ENCODE measurements around the gene EXOC3L4.
"Not testable (repeated sequence)": the region's sequence is repeated elsewhere in the genome, so short reads cannot be mapped to it uniquely, and the experiment has no call there.

The EXOC3L4 gene

GRCh38 chr14:103111232-103111868 is 16.8 kb downstream of the EXOC3L4 start:
- no peak overlapping the region for H3K4me3 ChIP-seq
- no peaks in the 10 kb centered on the region for H3K4me1 ChIP-seq
- no peaks in the 10 kb centered on the region for H3K9me3 ChIP-seq
- H3K36me3 ChIP-seq (replicated peaks) = no peaks in the 10 kb centered on the region
- in situ Hi-C loops (cut with MboI; ENCODE audit: low sequenced_read_pairs) = no loop called here
- DNase-seq (ENCODE audit: low spot score in 2 of 2) = no peak
- H3K27me3 ChIP-seq (ENCODE audit: low read depth) = no peaks in the 10 kb centered on the region

- Histone ChIP-seq H3K27me3 (ENCODE audit: low read depth) (no peaks in the 10 kb centered on the region), H3K9me3 (no peaks in the 10 kb centered on the region), H3K4me1 (no peaks in the 10 kb centered on the region), H3K36me3 (replicated peaks) (no peaks in the 10 kb centered on the region), H3K4me3 (no peak overlapping the region)
- in situ Hi-C loops (cut with MboI; ENCODE audit: low sequenced_read_pairs) = no loop called here
- no peak for DNase-seq (ENCODE audit: low spot score in 2 of 2)
Observed at GRCh38 chr14:103112400-103113243, 18.1 kb downstream of the EXOC3L4 start.

DNA sequence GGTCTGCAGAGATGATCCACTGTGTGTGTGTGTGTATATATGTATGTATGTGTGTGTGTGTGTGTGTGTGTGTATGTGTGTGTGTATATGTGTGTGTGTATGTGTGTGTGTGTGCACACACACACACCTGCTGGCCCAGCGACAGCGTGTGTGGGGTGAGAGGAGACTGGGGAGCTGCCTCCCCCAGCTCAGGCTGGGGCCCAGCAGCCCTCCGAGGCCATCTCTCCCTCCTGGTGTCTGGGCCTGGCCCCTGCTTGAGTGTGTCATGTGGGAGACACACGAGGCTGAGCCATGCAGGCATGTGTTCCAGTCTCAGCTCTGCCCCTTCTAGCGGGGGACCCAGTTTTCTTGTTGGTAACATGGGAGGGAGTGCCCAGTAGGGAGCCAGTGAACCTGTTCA is 18.8 kb downstream of the EXOC3L4 start:
- in situ Hi-C loops (cut with MboI; ENCODE audit: low sequenced_read_pairs) = no loop called here
- Histone ChIP-seq H3K4me3 (no peak overlapping the region), H3K4me1 (no peaks in the 10 kb centered on the region), H3K9me3 (no peaks in the 10 kb centered on the region), H3K27me3 (ENCODE audit: low read depth) (no peaks in the 10 kb centered on the region), H3K36me3 (replicated peaks) (no peaks in the 10 kb centered on the region)
- DNase-seq (ENCODE audit: low spot score in 2 of 2) = no peak

- Histone ChIP-seq H3K36me3 (replicated peaks) (no peaks in the 10 kb centered on the region), H3K9me3 (no peaks in the 10 kb centered on the region), H3K27me3 (ENCODE audit: low read depth) (no peaks in the 10 kb centered on the region), H3K4me3 (no peak overlapping the region), H3K4me1 (no peaks in the 10 kb centered on the region)
- no peak for DNase-seq (ENCODE audit: low spot score in 2 of 2)
- in situ Hi-C loops (cut with MboI; ENCODE audit: low sequenced_read_pairs) = no loop called here
Observed at GRCh38 chr14:103113774-103114173, 19.2 kb downstream of the EXOC3L4 start.

- H3K4me3 ChIP-seq; H3K9me3 ChIP-seq; H3K27me3 ChIP-seq (ENCODE audit: low read depth); H3K4me1 ChIP-seq; DNase-seq (ENCODE audit: low spot score in 2 of 2); H3K36me3 ChIP-seq (replicated peaks); in situ Hi-C loops (cut with MboI; ENCODE audit: low sequenced_read_pairs): not testable (repeated sequence)
Observed at GRCh38 chr14:103115086-103115679, 20.7 kb downstream of the EXOC3L4 start.

GRCh38 chr14:103115845-103116572 is 21.5 kb downstream of the EXOC3L4 start:
- Histone ChIP-seq H3K9me3 (no peaks in the 10 kb centered on the region), H3K36me3 (replicated peaks) (no peaks in the 10 kb centered on the region), H3K4me1 (no peaks in the 10 kb centered on the region), H3K27me3 (ENCODE audit: low read depth) (no peaks in the 10 kb centered on the region), H3K4me3 (no peak overlapping the region)
- no peak for DNase-seq (ENCODE audit: low spot score in 2 of 2)
- in situ Hi-C loops (cut with MboI; ENCODE audit: low sequenced_read_pairs) = no loop called here

DNA sequence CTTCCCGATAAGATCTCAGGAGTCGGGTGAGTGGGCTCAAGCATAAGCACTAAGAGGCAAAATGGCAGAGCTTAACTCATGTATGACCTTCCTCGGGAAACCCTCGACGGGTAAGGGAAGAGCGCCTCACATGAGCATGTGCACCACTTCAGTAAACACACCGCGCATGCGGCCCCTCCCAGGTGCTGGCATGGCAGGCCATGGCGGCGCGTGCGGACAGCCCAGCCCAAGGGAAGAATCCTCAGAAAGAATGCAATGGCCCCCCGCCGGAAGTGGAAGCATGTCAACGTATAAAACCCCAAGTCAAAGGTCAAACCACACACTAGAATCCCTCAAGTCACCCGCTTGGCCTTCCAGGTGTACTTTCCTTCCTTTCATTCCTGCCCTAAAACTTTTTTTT is 22.1 kb downstream of the EXOC3L4 start:
- H3K4me3 ChIP-seq = no peak overlapping the region
- H3K36me3 ChIP-seq (replicated peaks) = no peaks in the 10 kb centered on the region
- DNase-seq (ENCODE audit: low spot score in 2 of 2) = no peak
- no peaks in the 10 kb centered on the region for H3K9me3 ChIP-seq
- no peaks in the 10 kb centered on the region for H3K27me3 ChIP-seq (ENCODE audit: low read depth)
- H3K4me1 ChIP-seq = no peaks in the 10 kb centered on the region
- in situ Hi-C loops (cut with MboI; ENCODE audit: low sequenced_read_pairs) = no loop called here

DNA sequence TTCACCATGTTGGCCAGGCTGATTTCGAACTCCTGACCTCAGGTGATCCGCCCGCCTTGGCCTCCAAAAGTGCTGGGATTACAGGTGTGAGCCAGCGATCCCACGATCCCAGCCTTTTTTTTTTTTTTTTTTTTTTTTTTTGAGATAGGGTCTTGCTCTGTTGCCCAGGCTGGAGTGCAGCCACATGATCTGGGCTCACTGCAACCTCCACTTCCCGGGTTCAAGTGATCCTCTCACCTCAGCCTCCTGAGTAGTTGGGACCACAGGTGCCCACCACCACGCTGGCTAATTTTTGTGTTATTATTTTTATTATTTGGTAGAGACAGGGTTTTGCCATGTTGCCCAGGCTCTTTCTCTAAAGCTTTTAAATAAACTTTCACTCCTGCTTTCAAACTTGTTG is 23.0 kb downstream of the EXOC3L4 start:
- H3K36me3 ChIP-seq (replicated peaks); H3K4me3 ChIP-seq; H3K9me3 ChIP-seq; DNase-seq (ENCODE audit: low spot score in 2 of 2); H3K4me1 ChIP-seq; H3K27me3 ChIP-seq (ENCODE audit: low read depth); in situ Hi-C loops (cut with MboI; ENCODE audit: low sequenced_read_pairs): not testable (repeated sequence)

DNA sequence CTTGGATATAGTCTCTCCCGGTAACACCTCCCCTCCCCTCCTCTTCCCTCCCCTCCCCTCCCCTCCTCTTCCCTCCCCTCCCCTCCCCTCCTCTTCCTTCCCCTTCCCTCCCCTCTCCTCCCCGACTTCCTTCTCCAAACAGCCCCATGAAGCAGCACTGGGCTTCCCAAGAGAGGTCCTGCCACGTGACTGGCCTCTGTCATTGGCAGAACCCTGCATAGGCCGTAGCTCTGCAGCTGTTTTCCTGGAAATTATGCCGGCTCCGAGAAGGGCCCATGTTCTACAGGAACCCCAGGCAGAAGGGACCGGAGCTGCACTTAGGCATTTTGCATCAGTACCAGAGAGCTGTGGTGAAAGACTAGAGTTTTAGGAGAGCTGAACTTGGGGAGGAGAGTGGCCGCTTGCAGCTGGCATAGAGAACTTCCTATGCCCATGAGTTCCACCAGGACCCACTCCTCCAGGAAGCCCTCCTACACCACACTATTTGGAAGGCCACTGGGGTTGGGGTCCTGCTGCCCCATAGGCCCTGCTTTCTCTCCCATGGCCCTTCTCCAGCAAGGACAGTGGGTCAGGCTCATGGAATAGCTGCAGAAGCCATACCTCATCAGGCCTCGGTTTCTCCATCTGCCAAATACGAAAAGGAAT is 23.6 kb downstream of the EXOC3L4 start:
- peaks cover 9% of the 10 kb centered on the region for H3K4me1 ChIP-seq
- no peak overlapping the region for H3K4me3 ChIP-seq
- no peak for DNase-seq (ENCODE audit: low spot score in 2 of 2)
- no peaks in the 10 kb centered on the region for H3K27me3 ChIP-seq (ENCODE audit: low read depth)
- no peaks in the 10 kb centered on the region for H3K9me3 ChIP-seq
- in situ Hi-C loops (cut with MboI; ENCODE audit: low sequenced_read_pairs) = no loop called here
- H3K36me3 ChIP-seq (replicated peaks) = no peaks in the 10 kb centered on the region

DNA sequence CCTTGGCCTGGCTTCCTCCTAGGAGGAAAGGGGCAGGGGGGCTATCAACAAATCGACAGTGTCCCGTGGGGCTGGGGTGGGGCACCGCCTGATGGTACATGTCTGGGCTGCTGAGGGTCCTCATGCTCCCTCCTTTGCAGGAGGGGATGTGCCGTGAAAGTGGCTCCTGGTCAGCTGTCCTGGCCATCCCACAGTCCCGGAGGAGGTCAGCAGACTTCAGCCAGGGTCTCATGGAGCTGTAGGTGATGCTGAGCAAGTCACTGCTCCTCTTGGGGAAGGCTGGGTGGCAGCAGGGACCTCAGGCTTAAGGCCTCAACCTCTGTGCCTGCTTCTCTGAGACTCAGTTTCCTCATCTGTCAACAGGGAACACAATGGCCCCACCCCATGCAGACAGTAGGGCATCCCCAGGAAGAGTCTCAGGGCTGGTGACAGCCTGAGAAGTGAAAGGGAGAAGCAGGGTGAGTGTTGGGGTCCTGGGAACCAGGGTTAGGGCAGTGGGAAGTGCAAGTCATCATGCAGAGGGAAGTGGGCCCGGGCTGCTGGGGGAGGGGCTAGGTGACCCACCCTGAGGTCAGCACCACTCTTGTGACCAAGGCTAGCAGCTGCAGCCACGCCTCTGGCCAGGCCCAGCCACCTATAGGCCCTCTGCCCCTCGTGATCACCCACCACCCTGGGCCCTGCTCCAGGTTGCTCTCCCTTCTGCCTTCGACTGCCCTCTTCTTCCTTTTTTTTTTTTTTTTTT is 24.3 kb downstream of the EXOC3L4 start:
- Histone ChIP-seq H3K4me1 (peaks cover 9% of the 10 kb centered on the region), H3K36me3 (replicated peaks) (no peaks in the 10 kb centered on the region), H3K4me3 (no peak overlapping the region), H3K27me3 (ENCODE audit: low read depth) (no peaks in the 10 kb centered on the region), H3K9me3 (no peaks in the 10 kb centered on the region)
- in situ Hi-C loops (cut with MboI; ENCODE audit: low sequenced_read_pairs) = no loop called here
- no peak for DNase-seq (ENCODE audit: low spot score in 2 of 2)

- not testable (repeated sequence) for H3K36me3 ChIP-seq (replicated peaks)
- H3K4me1 ChIP-seq = peaks cover 11% of the 10 kb centered on the region
Observed at GRCh38 chr14:103119527-103119926, 25.0 kb downstream of the EXOC3L4 start.

DNA sequence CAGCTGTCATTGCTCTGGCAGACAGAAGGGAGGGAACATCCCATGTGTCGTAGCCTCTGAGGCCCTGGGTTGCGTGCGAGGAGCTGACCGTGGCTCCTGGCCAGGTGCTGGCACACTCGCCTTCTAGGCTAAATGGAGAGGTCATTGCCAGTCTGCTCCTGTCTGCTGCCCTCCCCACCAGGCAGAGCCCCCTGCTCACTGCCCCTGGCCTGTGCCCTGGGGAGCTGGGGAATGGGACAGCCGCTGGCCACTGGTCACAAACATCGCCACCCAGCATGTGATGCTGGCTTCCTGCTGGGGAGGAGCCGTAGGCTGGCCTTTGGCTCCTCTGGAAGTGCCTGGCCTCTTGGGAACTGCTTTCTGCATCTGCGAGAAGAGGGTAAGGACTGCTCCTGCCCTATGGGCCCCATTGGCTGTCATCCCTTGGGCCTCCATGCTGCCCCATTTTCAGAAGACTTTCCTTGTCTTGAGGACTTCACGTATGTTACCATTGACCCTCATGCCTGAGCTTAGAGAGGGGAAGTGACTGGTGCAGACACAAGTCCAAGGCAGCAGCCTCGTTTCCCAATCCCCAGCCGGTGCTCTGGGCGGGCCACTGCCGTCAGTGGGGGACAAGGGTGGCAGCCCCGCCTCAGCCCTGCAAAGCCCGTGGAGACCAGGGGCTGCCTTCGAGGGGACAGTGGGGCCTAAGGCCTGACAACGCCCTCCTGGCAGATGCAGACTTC is 26.8 kb downstream of the EXOC3L4 start:
- no peak for DNase-seq (ENCODE audit: low spot score in 2 of 2)

More at GRCh38 chr14:103119527-103119926, 25.0 kb downstream of the EXOC3L4 start:
- in situ Hi-C loops (cut with MboI; ENCODE audit: low sequenced_read_pairs); H3K9me3 ChIP-seq; H3K27me3 ChIP-seq (ENCODE audit: low read depth); DNase-seq (ENCODE audit: low spot score in 2 of 2); H3K4me3 ChIP-seq: not testable (repeated sequence)

More for the DNA sequence above, 26.8 kb downstream of the EXOC3L4 start:
- no peak overlapping the region for H3K4me3 ChIP-seq
- H3K9me3 ChIP-seq = no peaks in the 10 kb centered on the region; the same call in 1 of the 2 replicates
- peaks cover 11% of the 10 kb centered on the region for H3K4me1 ChIP-seq
- no peaks in the 10 kb centered on the region for H3K27me3 ChIP-seq (ENCODE audit: low read depth)
- in situ Hi-C loops (cut with MboI; ENCODE audit: low sequenced_read_pairs) = no loop called here
- H3K36me3 ChIP-seq (replicated peaks) = no peaks in the 10 kb centered on the region
